Measurements from ENCODE around the gene ROBO1. TPM values are rescaled to one million over a fixed set of nuclear protein-coding genes. Genes with fewer than 3 reads are reported as not detected.

The ROBO1 gene
- total RNA-seq, 1 donor, result 34.2 TPM

DNA sequence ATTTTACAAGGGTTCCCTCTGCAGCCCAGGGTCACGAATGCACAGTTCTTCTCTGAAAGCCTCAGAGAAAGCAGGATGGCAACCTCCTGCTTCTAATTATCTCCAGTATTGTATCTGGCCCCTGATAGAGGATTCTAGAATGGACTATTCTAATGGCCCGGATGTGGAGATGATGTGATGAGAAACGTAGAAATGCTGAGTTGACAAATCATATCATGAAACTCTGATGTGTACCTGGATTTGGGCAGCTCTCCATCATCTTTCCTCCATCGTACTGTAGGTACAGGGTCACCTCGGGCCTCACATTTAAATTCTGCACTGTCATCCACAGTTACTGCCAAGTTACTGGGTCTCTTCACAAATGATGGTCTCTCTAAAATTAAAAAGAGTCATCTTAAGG is 1050.8 kb downstream of the ROBO1 start:
- TF ChIP-seq, protein P1, sequence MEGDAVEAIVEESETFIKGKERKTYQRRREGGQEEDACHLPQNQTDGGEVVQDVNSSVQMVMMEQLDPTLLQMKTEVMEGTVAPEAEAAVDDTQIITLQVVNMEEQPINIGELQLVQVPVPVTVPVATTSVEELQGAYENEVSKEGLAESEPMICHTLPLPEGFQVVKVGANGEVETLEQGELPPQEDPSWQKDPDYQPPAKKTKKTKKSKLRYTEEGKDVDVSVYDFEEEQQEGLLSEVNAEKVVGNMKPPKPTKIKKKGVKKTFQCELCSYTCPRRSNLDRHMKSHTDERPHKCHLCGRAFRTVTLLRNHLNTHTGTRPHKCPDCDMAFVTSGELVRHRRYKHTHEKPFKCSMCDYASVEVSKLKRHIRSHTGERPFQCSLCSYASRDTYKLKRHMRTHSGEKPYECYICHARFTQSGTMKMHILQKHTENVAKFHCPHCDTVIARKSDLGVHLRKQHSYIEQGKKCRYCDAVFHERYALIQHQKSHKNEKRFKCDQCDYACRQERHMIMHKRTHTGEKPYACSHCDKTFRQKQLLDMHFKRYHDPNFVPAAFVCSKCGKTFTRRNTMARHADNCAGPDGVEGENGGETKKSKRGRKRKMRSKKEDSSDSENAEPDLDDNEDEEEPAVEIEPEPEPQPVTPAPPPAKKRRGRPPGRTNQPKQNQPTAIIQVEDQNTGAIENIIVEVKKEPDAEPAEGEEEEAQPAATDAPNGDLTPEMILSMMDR (IDR thresholded peaks at IDR 0.05; ENCODE audit: insufficient read depth, low read length), result no peak
- no peak for DNase-seq (ENCODE audit: low read depth)
- H3K4me3 ChIP-seq (ENCODE audit: low read depth, low read length), result no peak overlapping the region

DNA sequence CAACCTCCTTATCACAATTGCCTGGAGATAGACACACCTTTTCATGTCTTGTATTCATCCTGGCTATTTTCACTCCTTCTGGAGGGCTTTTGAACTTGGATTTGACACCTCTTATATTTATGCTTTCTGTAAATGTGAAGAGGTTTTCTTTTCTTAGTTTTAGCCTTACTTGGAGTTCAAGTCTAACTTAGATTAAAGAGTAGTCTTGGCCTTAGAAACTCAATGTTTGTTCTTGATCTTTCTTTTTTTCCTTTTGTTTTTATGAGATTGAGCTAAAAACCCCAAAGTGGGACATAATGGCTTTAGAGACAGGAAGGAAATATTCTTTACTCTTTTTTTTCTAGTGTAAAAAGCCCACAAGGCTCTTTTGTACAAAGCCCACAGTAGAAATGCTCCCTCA is 1054.9 kb downstream of the ROBO1 start:
- DNase-seq (ENCODE audit: low read depth), result no peak
- TF ChIP-seq, protein P1 (IDR thresholded peaks at IDR 0.05; ENCODE audit: insufficient read depth, low read length), result no peak
- H3K4me3 ChIP-seq (ENCODE audit: low read depth, low read length), result no peak overlapping the region

DNA sequence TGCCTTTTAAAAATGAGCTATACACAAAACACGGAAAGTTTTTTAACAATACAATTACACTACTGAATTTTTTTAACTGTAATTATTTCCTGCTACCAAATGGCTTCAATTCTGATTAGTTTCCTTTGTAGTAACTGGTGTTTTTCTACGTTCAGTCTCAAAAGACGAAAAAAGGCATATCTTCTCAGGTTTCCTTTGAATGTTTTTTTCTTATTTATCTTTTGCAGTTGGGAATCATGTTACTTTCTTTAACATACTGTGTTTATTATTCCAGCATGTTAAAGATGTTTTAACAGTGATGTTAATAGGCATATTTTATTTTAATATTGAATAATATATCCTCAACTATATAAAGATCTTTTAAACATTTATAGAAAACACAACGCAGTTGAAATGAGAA is 1055.5 kb downstream of the ROBO1 start:
- no peak overlapping the region for H3K4me3 ChIP-seq (ENCODE audit: low read depth, low read length)
- no peak for DNase-seq (ENCODE audit: low read depth)
- TF ChIP-seq, protein P1 (IDR thresholded peaks at IDR 0.05; ENCODE audit: insufficient read depth, low read length), result no peak

DNA sequence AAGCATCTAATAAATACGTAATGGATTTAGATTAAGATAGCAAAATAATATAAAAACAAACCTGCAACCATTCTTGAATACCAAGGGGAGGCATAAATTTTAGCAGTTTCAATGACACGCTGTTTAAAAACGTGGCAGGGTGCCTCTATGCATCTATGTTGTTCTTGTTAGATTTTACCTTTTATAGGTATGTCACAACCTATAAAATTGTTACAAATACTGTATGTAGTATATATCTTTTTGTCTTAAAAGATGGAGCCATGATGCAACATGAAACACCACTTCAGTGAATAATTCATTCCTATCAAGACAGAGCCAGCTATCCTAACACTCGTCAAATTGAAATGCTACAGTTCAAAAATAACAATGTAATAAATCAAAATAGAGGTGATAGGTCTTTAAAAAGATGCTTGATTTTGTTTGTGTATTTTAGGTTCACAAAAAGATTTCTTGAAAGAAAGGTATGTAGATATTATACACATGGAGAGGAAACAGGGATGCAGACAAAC is 1059.2 kb downstream of the ROBO1 start:
- no peak overlapping the region for H3K4me3 ChIP-seq (ENCODE audit: low read depth, low read length)
- no peak for DNase-seq (ENCODE audit: low read depth)
- TF ChIP-seq, protein P1 (IDR thresholded peaks at IDR 0.05; ENCODE audit: insufficient read depth, low read length), result no peak

DNA sequence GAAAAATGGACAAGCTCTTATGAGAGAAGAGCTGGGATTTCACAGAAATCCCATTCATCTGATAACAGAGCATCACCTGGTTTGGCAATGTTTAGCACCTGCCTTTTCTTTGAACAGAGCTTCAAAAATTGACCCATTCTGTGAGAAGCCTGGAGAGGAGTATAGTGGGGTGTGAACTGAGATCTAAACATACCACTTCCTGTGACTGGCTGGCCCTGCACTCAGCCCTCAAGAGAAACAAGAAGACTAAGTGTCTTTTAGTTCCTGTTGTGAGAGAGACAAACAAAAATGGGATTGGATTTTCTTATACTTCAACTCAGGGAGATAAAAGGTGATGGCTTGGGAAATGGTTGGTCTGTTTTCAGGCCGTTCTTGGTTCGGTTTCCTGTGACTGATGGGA is 1060.2 kb downstream of the ROBO1 start:
- DNase-seq (ENCODE audit: low read depth), result no peak
- TF ChIP-seq, protein P1 (IDR thresholded peaks at IDR 0.05; ENCODE audit: insufficient read depth, low read length), result no peak
- no peak overlapping the region for H3K4me3 ChIP-seq (ENCODE audit: low read depth, low read length)

DNA sequence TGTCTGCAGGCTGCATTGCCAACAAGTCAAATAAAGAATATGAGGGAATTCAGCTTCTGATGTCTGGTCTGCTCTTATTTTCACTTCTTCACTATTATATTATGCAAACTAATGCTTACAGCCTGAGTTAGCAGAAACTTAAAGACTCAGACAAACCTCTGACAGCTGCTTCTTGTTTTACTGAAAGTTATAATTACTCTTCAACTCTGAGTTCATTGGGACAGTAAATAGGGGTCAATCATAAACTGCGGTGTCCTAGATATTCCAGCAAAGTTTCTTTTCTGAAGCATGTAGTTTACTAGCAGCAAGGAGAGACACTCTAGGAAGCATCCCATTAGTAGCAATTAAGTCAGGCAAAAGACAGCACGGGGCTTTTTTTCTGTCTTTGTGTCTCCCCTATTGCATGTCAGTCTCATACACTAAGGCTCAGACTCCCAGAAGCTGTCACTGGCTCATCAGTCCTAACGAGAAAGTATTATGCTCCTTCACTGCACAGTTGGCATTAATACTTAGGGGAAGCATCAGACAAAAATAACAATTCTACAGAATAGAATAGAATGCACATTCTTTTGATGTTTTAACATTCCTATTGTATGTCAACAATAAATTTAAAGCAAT is 1060.8 kb downstream of the ROBO1 start:
- H3K4me3 ChIP-seq (ENCODE audit: low read depth, low read length), result no peak overlapping the region
- TF ChIP-seq, protein P1 (IDR thresholded peaks at IDR 0.05; ENCODE audit: insufficient read depth, low read length), result no peak
- DNase-seq (ENCODE audit: low read depth), result no peak

DNA sequence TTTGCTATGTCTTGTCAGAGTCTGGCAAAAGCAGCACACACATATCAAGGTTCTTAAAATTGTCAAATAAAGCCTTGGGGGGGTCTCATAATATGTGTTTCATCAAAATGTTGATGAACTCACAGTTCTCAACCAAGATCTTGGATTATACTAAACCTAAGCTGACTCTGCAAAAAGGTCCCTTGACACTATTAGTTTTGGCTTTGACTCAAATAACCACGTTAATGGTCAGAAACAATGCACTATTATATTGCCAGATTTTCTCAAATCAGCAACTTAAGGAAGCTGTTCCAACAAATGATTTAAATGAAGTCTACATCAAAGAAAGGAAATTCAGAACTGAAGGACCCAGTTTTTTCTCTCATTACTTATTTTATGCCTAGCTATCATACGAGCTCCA is 1063.9 kb downstream of the ROBO1 start:
- DNase-seq (ENCODE audit: low read depth), result peak; percentile 64
- no peak overlapping the region for H3K4me3 ChIP-seq (ENCODE audit: low read depth, low read length)
- TF ChIP-seq, protein P1 (IDR thresholded peaks at IDR 0.05; ENCODE audit: insufficient read depth, low read length), result no peak
